Liver (tissue), 9 donors: Measurements from ENCODE around the gene PYGM. TPM values are rescaled to one million over a fixed set of nuclear protein-coding genes. Genes with fewer than 3 reads are reported as not detected.

Source experiments
- DNase-seq: peaks from one replicate; pipeline ENCODE4 v3.0.0-alpha.2; 2017; ENCODE audit warnings: low spot score
- H3K27ac ChIP-seq, 2 donors: one replicate each; pipeline ENCODE4 v1.7.0; 2013; ENCODE audit warnings: inconsistent platforms in 2 of 2, low read length in 2 of 2, control low read depth in 1 of 2, low read depth in 1 of 2, mild to moderate bottlenecking in 1 of 2
- H3K27me3 ChIP-seq, 4 donors: one replicate each; pipeline versions ENCODE4 v1.6.1 to v1.7.0; 2013; ENCODE audit warnings: low read length in 3 of 4, inconsistent platforms in 1 of 4, mild to moderate bottlenecking in 1 of 4, moderate library complexity in 1 of 4; ENCODE audit not compliant: control insufficient read depth in 4 of 4, insufficient read depth in 4 of 4
- H3K36me3 ChIP-seq, 4 donors: one replicate each; pipeline versions ENCODE4 v1.6.1 to v1.7.0; 2013; ENCODE audit warnings: low read length in 3 of 4, mild to moderate bottlenecking in 3 of 4, low read depth in 1 of 4, moderate library complexity in 1 of 4; ENCODE audit not compliant: control insufficient read depth in 4 of 4, insufficient read depth in 3 of 4
- H3K4me1 ChIP-seq, 4 donors: one replicate each; pipeline versions ENCODE4 v1.6.1 to v1.7.0; 2013; ENCODE audit warnings: low read length in 3 of 4, mild to moderate bottlenecking in 3 of 4, moderate library complexity in 1 of 4; ENCODE audit not compliant: control insufficient read depth in 4 of 4, insufficient read depth in 4 of 4
- H3K4me3 ChIP-seq, 3 donors: one replicate each; pipeline versions ENCODE4 v1.6.1 to v1.7.0; 2013; ENCODE audit warnings: low read length in 3 of 3, control low read depth in 1 of 3, low read depth in 1 of 3, mild to moderate bottlenecking in 1 of 3
- H3K9ac ChIP-seq, 2 donors: one replicate each; pipeline ENCODE4 v1.7.0; 2013; ENCODE audit warnings: low read length in 2 of 2, mild to moderate bottlenecking in 2 of 2, moderate library complexity in 2 of 2, control low read depth in 1 of 2, low read depth in 1 of 2
- H3K9me3 ChIP-seq, 4 donors: one replicate each; pipeline versions ENCODE4 v1.6.1 to v1.7.0; 2013; ENCODE audit warnings: low read length in 3 of 4; ENCODE audit not compliant: control insufficient read depth in 4 of 4
- ATF3 ChIP-seq: IDR thresholded peaks from 2 replicates; pipeline ENCODE4 v1.6.1; 2016; ENCODE audit warnings: antibody characterized with exemption
- CTCF ChIP-seq: fragments of 150-350 bp; IDR thresholded peaks from 2 replicates; pipeline ENCODE4 v1.5.1; 2017; ENCODE audit warnings: improper control_type of control experiment, low read depth, low read length; ENCODE audit not compliant: missing input control
- EGR1 ChIP-seq, 2 donors: IDR thresholded peaks; 2 replicates each; pipeline ENCODE4 v1.6.1; 2016 to 2018; ENCODE audit warnings: antibody characterized with exemption in 2 of 2, low read depth in 2 of 2
- FOXA1 ChIP-seq: IDR thresholded peaks from 2 replicates; pipeline ENCODE4 v1.6.1; 2016; ENCODE audit warnings: antibody characterized with exemption
- FOXA2 ChIP-seq: IDR thresholded peaks from 2 replicates; pipeline ENCODE4 v1.6.1; 2016; ENCODE audit warnings: antibody characterized with exemption
- GABPA ChIP-seq, 2 donors: IDR thresholded peaks in 1 of 2; conservative IDR thresholded peaks in 1 of 2; 2 replicates each; pipeline ENCODE4 v1.6.1; 2016; ENCODE audit warnings: antibody characterized with exemption in 2 of 2, mild to moderate bottlenecking in 1 of 2, moderate library complexity in 1 of 2
- HNF4A ChIP-seq, 2 donors: conservative IDR thresholded peaks; 2 replicates each; pipeline ENCODE4 v1.6.1; 2016; ENCODE audit warnings: antibody characterized with exemption in 2 of 2, mild to moderate bottlenecking in 2 of 2
- HNF4G ChIP-seq: IDR thresholded peaks from 2 replicates; pipeline ENCODE4 v1.6.1; 2016; ENCODE audit warnings: antibody characterized with exemption
- JUND ChIP-seq, 2 donors: IDR thresholded peaks; 2 replicates each; pipeline ENCODE4 v1.6.1; 2016; ENCODE audit warnings: antibody characterized with exemption in 2 of 2
- NR2F2 ChIP-seq: IDR thresholded peaks from 2 replicates; pipeline ENCODE4 v1.6.1; 2016; ENCODE audit warnings: antibody characterized with exemption
- RAD21 ChIP-seq, 2 donors: IDR thresholded peaks; 2 replicates each; pipeline ENCODE4 v1.6.1; 2016; ENCODE audit warnings: antibody characterized with exemption in 2 of 2, mild to moderate bottlenecking in 2 of 2
- RXRA ChIP-seq, 2 donors: IDR thresholded peaks; 2 replicates each; pipeline ENCODE4 v1.6.1; 2017 to 2018; ENCODE audit warnings: antibody characterized with exemption in 2 of 2, mild to moderate bottlenecking in 1 of 2
- SP1 ChIP-seq: IDR thresholded peaks from 2 replicates; pipeline ENCODE4 v1.6.1; 2018; ENCODE audit warnings: antibody characterized with exemption, mild to moderate bottlenecking
- TAF1 ChIP-seq: conservative IDR thresholded peaks from 2 replicates; pipeline ENCODE4 v1.6.1; 2016; ENCODE audit warnings: antibody characterized with exemption, mild to moderate bottlenecking
- YY1 ChIP-seq: IDR thresholded peaks from 2 replicates; pipeline ENCODE4 v1.6.1; 2016; ENCODE audit warnings: antibody characterized with exemption, mild to moderate bottlenecking
- WGBS: extraction: QIAGEN DNeasy Blood & Tissue Kit; methylation state at CpG from one replicate; pipeline ENCODE4 v1.1.7; 2013; 5-methylcytosine and 5-hydroxymethylcytosine counted together
- polyA plus RNA-seq, 2 donors: library from polyadenylated mRNA; stranded (reverse) in 1 of 2; unstranded in 1 of 2; fragments of 200-250 nt in 1 of 2; fragments of >200 nt in 1 of 2; fragmentation: Nextera tagmentation in 1 of 2; extraction: Ambion mirVana in 1 of 2; gene quantifications; one replicate each; pipeline versions ENCODE4 v1.2.1 to v1.2.3, GENCODE V29; 2013 to 2015
- total RNA-seq, 2 donors: library from RNA; depleted of rRNA; stranded (reverse); fragments of >200 nt; gene quantifications; one replicate each; pipeline ENCODE4 v1.2.3, GENCODE V29; 2014
- TF ChIP-seq, protein P1 (sequence below): IDR thresholded peaks from 2 replicates; pipeline ENCODE4 v1.6.1; 2016; ENCODE audit warnings: antibody characterized with exemption
- TF ChIP-seq, protein P2 (sequence below): IDR thresholded peaks from 2 replicates; pipeline ENCODE4 v1.6.1; 2016; ENCODE audit warnings: antibody characterized with exemption
- TF ChIP-seq, protein P3 (sequence below): IDR thresholded peaks from 2 replicates; pipeline ENCODE4 v1.6.1; 2016; ENCODE audit warnings: antibody characterized with exemption, mild to moderate bottlenecking
- donor health status: healthy.
- donor health status: healthy.
- donor health status: healthy.
- donor health status: healthy.
- donor health status: healthy.

Gene PYGM
- total and polyA plus RNA-seq, 4 donors = 0.23 to 1.3 (median 0.29) TPM

GRCh38 chr11:64778473-64779298 is 18.9 kb upstream of the PYGM start, which contains the start of gene SF1:
Gene SF1 (minus strand): TSS chr11:64778542. CDS start chr11:64778392, 150 bp downstream.
- Histone ChIP-seq H3K9ac (peak within 1 kb of the TSS; percentile 78), H3K4me3 (peak within 1 kb of the TSS; percentile 84 to 100 (median 93)), H3K36me3 (peaks cover 7 to 27% (median 24%) of the 10 kb centered on the region in 4 donors), H3K9me3 (no peaks in the 10 kb centered on the region), H3K27me3 (no peaks in the 10 kb centered on the region), H3K4me1 (peaks cover 0 to 25% (median 20%) of the 10 kb centered on the region in 4 donors), H3K27ac (peak within 1 kb of the TSS; percentile 97 to 99)
- WGBS = under 1% methylated on average over 80 of the region's 80 CpGs
- TF ChIP-seq, protein P1, sequence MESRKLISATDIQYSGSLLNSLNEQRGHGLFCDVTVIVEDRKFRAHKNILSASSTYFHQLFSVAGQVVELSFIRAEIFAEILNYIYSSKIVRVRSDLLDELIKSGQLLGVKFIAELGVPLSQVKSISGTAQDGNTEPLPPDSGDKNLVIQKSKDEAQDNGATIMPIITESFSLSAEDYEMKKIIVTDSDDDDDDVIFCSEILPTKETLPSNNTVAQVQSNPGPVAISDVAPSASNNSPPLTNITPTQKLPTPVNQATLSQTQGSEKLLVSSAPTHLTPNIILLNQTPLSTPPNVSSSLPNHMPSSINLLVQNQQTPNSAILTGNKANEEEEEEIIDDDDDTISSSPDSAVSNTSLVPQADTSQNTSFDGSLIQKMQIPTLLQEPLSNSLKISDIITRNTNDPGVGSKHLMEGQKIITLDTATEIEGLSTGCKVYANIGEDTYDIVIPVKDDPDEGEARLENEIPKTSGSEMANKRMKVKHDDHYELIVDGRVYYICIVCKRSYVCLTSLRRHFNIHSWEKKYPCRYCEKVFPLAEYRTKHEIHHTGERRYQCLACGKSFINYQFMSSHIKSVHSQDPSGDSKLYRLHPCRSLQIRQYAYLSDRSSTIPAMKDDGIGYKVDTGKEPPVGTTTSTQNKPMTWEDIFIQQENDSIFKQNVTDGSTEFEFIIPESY = peak; percentile 99
- TF ChIP-seq RAD21 (IDR thresholded peaks at IDR 0.05) (no peak), FOXA1 (peak; percentile 57), EGR1 (IDR thresholded peaks at IDR 0.05; ENCODE audit: low read depth in 2 of 2) (peak; percentile 14 to 43), GABPA (IDR thresholded peaks at IDR 0.05 in 1 of 2, conservative IDR thresholded peaks at IDR 0.05 in 1 of 2) (peak; percentile 45 to 88), YY1 (peak; percentile 98), CTCF (no peak), JUND (IDR thresholded peaks at IDR 0.05) (peak; percentile 68 to 93), HNF4G (no peak), ATF3 (peak; percentile 23), SP1 (peak; percentile 84), NR2F2 (no peak), HNF4A (conservative IDR thresholded peaks at IDR 0.05) (peak; percentile 57 to 81), RXRA (IDR thresholded peaks at IDR 0.05) (peak; percentile 44 to 59), TAF1 (peak; percentile 85), FOXA2 (peak; percentile 39)
- TF ChIP-seq, protein P2, sequence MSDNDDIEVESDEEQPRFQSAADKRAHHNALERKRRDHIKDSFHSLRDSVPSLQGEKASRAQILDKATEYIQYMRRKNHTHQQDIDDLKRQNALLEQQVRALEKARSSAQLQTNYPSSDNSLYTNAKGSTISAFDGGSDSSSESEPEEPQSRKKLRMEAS = peak; percentile 45
- TF ChIP-seq, protein P3, sequence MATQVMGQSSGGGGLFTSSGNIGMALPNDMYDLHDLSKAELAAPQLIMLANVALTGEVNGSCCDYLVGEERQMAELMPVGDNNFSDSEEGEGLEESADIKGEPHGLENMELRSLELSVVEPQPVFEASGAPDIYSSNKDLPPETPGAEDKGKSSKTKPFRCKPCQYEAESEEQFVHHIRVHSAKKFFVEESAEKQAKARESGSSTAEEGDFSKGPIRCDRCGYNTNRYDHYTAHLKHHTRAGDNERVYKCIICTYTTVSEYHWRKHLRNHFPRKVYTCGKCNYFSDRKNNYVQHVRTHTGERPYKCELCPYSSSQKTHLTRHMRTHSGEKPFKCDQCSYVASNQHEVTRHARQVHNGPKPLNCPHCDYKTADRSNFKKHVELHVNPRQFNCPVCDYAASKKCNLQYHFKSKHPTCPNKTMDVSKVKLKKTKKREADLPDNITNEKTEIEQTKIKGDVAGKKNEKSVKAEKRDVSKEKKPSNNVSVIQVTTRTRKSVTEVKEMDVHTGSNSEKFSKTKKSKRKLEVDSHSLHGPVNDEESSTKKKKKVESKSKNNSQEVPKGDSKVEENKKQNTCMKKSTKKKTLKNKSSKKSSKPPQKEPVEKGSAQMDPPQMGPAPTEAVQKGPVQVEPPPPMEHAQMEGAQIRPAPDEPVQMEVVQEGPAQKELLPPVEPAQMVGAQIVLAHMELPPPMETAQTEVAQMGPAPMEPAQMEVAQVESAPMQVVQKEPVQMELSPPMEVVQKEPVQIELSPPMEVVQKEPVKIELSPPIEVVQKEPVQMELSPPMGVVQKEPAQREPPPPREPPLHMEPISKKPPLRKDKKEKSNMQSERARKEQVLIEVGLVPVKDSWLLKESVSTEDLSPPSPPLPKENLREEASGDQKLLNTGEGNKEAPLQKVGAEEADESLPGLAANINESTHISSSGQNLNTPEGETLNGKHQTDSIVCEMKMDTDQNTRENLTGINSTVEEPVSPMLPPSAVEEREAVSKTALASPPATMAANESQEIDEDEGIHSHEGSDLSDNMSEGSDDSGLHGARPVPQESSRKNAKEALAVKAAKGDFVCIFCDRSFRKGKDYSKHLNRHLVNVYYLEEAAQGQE = peak; percentile 82
- peak; percentile 96 for DNase-seq
